ENCODE data around the gene SIL1. TPM values are rescaled to one million over a fixed set of nuclear protein-coding genes. Genes with fewer than 3 reads are reported as not detected.
"Not testable (repeated sequence)": the region's sequence is repeated elsewhere in the genome, so short reads cannot be mapped to it uniquely, and the experiment has no call there.

SIL1 gene
- total and polyA plus RNA-seq, 10 donors, result 23.4 to 42.3 (median 32.6) TPM

DNA sequence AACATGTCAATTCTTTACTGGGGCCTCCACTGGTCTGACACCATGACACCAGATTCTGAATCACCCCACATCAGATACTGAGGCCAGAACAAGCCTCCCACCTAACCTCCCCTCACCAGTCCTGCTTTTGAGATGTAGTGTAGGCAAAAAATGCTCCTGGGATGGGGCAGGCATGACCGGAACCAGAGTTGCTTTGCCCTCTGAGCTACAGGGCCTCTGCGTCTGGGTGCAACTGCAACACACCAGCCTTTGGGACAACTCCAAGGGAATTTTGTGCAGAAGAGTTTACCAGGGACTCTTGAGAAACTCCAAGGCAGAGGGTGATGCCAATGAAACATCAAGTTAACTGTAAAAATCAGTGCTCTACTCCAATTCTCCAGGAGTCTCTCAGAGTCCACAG is 79.4 kb downstream of the SIL1 start:
- H3K9me3 ChIP-seq, result no peaks in the 10 kb centered on the region
- H3K27ac ChIP-seq, result no peak overlapping the region
- H3K4me1 ChIP-seq, result no peaks in the 10 kb centered on the region
- 92 to 100% (median 94%) methylated on average over 2 of the region's 2 CpGs for WGBS, 5 donors
- H3K36me3 ChIP-seq, result peaks cover 2 to 88% (median 27%) of the 10 kb centered on the region in 6 donors
- no peaks in the 10 kb centered on the region for H3K27me3 ChIP-seq (replicated peaks in 1 of 7)
- intact Hi-C loops (cut with DNase I; ENCODE audit: low total_unique reads), result no loop called here
- DNase-seq, result no peak
- TF ChIP-seq, protein P1, sequence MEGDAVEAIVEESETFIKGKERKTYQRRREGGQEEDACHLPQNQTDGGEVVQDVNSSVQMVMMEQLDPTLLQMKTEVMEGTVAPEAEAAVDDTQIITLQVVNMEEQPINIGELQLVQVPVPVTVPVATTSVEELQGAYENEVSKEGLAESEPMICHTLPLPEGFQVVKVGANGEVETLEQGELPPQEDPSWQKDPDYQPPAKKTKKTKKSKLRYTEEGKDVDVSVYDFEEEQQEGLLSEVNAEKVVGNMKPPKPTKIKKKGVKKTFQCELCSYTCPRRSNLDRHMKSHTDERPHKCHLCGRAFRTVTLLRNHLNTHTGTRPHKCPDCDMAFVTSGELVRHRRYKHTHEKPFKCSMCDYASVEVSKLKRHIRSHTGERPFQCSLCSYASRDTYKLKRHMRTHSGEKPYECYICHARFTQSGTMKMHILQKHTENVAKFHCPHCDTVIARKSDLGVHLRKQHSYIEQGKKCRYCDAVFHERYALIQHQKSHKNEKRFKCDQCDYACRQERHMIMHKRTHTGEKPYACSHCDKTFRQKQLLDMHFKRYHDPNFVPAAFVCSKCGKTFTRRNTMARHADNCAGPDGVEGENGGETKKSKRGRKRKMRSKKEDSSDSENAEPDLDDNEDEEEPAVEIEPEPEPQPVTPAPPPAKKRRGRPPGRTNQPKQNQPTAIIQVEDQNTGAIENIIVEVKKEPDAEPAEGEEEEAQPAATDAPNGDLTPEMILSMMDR (IDR thresholded peaks at IDR 0.05 in 8 of 11, conservative IDR thresholded peaks at IDR 0.05 in 3 of 11), result no peak
- TF ChIP-seq POLR2AphosphoS5 (IDR thresholded peaks at IDR 0.05) (no peak), POLR2A (IDR thresholded peaks at IDR 0.05) (no peak)
- H3K4me3 ChIP-seq, result no peak overlapping the region

DNA sequence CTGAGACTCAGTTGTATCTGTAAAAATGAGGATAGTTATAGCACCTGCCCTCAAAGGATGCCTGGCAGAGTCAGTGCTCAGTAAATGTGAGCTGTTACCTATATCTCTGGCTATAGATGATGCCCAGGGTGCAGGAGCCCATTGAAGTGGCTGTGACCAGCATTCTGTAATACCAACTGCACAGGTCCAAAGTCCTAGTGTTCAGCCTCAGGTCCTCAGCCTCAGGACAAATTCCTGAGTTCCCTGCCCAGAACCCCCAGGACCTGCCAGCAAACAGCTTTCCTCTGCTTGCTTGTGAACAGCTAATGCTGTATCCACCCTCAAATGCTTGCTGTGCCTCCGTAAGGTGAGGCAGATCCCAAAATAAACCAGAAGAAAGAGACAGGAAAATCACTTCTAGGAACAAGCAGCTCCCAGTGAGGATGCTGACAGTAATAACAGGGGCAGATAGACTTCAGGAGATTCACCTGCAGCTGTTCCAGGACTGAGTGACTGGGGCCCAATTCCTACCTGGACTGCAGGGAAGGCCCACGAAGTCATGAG is 80.8 kb downstream of the SIL1 start:
- Histone ChIP-seq H3K4me3 (no peak overlapping the region), H3K9me3 (no peaks in the 10 kb centered on the region), H3K27ac (no peak overlapping the region), H3K4me1 (no peaks in the 10 kb centered on the region), H3K27me3 (replicated peaks in 1 of 7) (no peaks in the 10 kb centered on the region), H3K36me3 (peaks cover 2 to 78% (median 27%) of the 10 kb centered on the region in 6 donors)
- DNase-seq, result no peak
- intact Hi-C loops (cut with DNase I; ENCODE audit: low total_unique reads), result no loop called here
- 87 to 100% (median 97%) methylated on average over 2 of the region's 2 CpGs for WGBS, 5 donors
- TF ChIP-seq POLR2AphosphoS5 (IDR thresholded peaks at IDR 0.05) (no peak), POLR2A (IDR thresholded peaks at IDR 0.05) (no peak)
- TF ChIP-seq, protein P1 (IDR thresholded peaks at IDR 0.05 in 8 of 11, conservative IDR thresholded peaks at IDR 0.05 in 3 of 11), result no peak

DNA sequence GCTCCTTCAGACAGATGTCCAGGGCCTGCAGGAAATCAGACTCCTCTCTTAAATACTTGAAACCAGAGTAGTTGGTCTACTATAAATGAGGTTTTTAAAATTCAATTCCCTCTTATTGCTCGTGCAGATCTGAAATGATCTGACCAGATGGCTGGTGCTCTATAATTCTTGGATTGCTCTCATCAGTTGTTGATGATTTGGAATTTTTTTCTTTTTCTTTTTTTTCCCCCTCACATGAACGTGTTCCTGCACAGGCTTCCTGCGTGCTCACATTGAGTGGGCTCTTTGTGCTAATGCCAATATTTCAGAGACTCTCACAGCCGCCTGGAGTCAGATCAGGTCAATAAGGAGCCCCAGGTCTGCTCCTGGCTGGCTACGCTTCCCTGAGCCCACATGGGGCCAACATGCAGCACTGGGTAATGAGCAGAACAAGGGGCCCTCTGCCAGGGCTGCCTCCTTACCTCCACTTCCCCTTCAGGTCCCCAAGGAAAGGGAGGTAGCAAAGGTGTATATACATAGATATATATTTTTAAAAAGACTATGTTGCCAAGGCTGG is 82.0 kb downstream of the SIL1 start:
- Histone ChIP-seq H3K4me1 (no peaks in the 10 kb centered on the region), H3K27me3 (replicated peaks in 1 of 7) (no peaks in the 10 kb centered on the region)
- DNase-seq, result no peak

DNA sequence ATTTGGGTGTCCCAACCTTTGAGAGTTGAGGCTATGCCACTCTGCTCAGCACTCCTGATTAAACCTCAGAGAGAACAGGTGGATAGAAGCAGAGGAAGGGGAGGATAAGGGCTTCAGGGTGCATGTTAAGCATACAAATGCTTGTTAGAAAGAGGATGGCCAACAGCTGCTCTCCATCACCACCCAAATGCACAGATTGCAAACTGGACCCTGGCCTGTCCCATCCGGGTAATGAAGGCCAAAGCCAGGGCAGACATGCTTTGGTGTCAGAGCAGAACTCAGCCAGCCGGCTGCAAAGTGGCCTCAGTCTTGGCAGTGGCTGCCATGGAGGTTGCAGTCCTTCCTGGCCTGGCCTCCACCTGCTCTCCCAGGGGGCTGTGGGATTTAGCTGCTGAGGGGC is 84.3 kb downstream of the SIL1 start:
- TF ChIP-seq, protein P1 (IDR thresholded peaks at IDR 0.05 in 8 of 11, conservative IDR thresholded peaks at IDR 0.05 in 3 of 11), result no peak
- TF ChIP-seq POLR2AphosphoS5 (IDR thresholded peaks at IDR 0.05) (no peak), POLR2A (IDR thresholded peaks at IDR 0.05) (no peak)
- no peak overlapping the region for H3K27ac ChIP-seq
- intact Hi-C loops (cut with DNase I; ENCODE audit: low total_unique reads), result no loop called here
- H3K36me3 ChIP-seq, result peaks cover 0 to 45% (median 4%) of the 10 kb centered on the region in 6 donors
- H3K27me3 ChIP-seq (replicated peaks in 1 of 7), result no peaks in the 10 kb centered on the region
- no peaks in the 10 kb centered on the region for H3K9me3 ChIP-seq
- no peak overlapping the region for H3K4me3 ChIP-seq
- 84 to 94% (median 93%) methylated on average over 2 of the region's 2 CpGs for WGBS, 5 donors
- DNase-seq, result no peak
- H3K4me1 ChIP-seq, result peaks cover 0 to 5% (median 0%) of the 10 kb centered on the region in 6 donors

More for the DNA sequence above, 82.0 kb downstream of the SIL1 start:
- intact Hi-C loops (cut with DNase I; ENCODE audit: low total_unique reads), result no loop called here
- 93 to 96% (median 93%) methylated on average over 5 of the region's 5 CpGs for WGBS, 5 donors
- TF ChIP-seq POLR2AphosphoS5 (IDR thresholded peaks at IDR 0.05), result no peak
- H3K9me3 ChIP-seq, result no peaks in the 10 kb centered on the region
- no peak overlapping the region for H3K4me3 ChIP-seq
- H3K27ac ChIP-seq, result no peak overlapping the region
- H3K36me3 ChIP-seq, result peaks cover 2 to 68% (median 25%) of the 10 kb centered on the region in 6 donors

DNA sequence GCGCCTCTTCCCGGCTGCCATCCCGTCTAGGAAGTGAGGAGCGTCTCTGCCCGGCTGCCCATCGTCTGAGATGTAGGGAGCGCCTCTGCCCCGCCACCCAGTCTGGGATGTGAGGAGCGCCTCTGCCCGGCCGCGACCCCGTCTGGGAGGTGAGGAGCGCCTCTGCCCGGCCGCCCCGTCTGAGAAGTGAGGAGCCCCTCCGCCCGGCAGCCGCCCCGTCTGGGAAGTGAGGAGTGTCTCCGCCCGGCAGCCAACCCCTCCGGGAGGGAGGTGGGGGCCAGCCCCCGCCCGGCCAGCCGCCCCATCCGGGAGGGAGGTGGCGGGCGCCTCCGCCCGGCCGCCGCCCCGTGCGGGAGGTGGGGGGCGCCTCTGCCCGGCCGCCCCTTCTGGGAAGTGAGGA is 85.8 kb downstream of the SIL1 start:
- DNase-seq; intact Hi-C loops (cut with DNase I; ENCODE audit: low total_unique reads); H3K9me3 ChIP-seq; H3K4me3 ChIP-seq; H3K27ac ChIP-seq; H3K27me3 ChIP-seq (replicated peaks in 1 of 7): not testable (repeated sequence)
- Histone ChIP-seq H3K36me3 (peaks cover 0 to 30% (median 0%) of the 10 kb centered on the region in 6 donors), H3K4me1 (peaks cover 0 to 12% (median 0%) of the 10 kb centered on the region in 6 donors)
- WGBS, 5 donors, result 94 to 100% (median 97%) methylated on average over 9 to 39 of the region's 39 CpGs

Measured in spleen (tissue), 11 donors.